Lower leg skin (tissue), 3 donors: Measurements from ENCODE around the gene PTPRT.

Experiments
- CTCF ChIP-seq, 3 donors: fragments of 450-650 bp; IDR thresholded peaks; one replicate each; pipeline ENCODE4 v1.5.1; 2016; ENCODE audit warnings: antibody characterized with exemption in 3 of 3, mild to moderate bottlenecking in 3 of 3, moderate library complexity in 2 of 3
- POLR2A ChIP-seq, 2 donors: fragments of 450-650 bp; IDR thresholded peaks; one replicate each; pipeline ENCODE4 v1.6.1; 2016 to 2017; ENCODE audit warnings: antibody characterized with exemption in 2 of 2, mild to moderate bottlenecking in 1 of 2, moderate library complexity in 1 of 2

DNA sequence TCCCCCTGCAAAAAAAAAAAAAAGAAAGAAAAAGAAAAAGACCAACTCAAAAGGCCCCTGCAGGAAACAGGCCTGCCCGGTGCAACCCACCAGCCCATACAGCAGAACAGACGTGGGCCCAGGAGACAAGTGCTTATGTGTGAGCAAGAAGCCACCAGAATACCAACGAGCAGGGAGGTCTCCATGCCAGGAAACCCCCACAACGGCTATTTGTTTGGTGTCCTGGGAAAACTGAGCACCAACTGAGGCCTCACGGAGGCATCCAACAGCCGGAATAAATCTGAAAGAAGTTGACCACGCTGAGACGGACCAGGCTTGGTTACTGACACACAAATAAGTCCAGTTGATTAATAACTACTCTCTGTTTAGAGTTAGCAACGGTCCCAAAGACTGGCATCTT, 29.7 kb downstream of the PTPRT start:
- TF ChIP-seq POLR2A (IDR thresholded peaks at IDR 0.05) (no peak), CTCF (IDR thresholded peaks at IDR 0.05) (no peak)
